ENCODE measurements around the gene RRP36.

DNA sequence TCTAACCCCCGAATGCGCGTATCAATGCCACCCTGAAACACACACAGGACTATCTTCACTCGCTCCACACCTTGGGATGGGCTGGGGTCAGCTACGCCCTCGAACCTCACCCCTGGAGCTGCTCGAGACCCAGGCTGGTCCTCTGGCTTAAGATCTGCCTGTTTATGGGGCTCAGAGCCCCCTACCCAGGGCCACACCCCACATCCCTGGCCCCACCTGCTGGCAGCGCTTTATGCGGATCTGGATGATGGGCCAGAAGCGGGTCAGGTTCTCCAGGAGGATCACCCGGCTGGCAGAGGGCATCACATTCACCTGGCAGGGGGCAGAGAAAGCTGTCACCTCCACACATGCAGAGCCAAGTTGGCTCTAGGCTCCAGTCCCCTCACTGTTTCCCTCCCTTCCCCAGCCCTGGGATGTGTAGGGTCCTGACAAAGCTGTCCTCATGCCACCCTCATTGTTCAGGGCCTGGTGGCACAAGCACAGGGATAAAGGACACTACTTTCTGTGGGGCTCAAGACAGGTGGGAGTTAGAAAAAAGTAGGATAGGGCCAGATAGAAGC is 24.0 kb downstream of the RRP36 start:
- TF ChIP-seq, protein P1, sequence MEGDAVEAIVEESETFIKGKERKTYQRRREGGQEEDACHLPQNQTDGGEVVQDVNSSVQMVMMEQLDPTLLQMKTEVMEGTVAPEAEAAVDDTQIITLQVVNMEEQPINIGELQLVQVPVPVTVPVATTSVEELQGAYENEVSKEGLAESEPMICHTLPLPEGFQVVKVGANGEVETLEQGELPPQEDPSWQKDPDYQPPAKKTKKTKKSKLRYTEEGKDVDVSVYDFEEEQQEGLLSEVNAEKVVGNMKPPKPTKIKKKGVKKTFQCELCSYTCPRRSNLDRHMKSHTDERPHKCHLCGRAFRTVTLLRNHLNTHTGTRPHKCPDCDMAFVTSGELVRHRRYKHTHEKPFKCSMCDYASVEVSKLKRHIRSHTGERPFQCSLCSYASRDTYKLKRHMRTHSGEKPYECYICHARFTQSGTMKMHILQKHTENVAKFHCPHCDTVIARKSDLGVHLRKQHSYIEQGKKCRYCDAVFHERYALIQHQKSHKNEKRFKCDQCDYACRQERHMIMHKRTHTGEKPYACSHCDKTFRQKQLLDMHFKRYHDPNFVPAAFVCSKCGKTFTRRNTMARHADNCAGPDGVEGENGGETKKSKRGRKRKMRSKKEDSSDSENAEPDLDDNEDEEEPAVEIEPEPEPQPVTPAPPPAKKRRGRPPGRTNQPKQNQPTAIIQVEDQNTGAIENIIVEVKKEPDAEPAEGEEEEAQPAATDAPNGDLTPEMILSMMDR (IDR thresholded peaks at IDR 0.05; ENCODE audit: low read length) = no peak
- no peak for TF ChIP-seq EZH2 (IDR thresholded peaks at IDR 0.05; ENCODE audit: borderline replicate concordance, low read length)

Data from OCI-LY1 (cell line).